ENCODE measurements around the gene HSPA1A. TPM values are rescaled to one million over a fixed set of nuclear protein-coding genes. Genes with fewer than 3 reads are reported as not detected.

HSPA1A gene
- total RNA-seq, 1 donor from 2014 or later = 67.0 TPM

GRCh38 chr6:31769684-31770371, 45.5 kb upstream of the HSPA1A start:
- H3K4me3 ChIP-seq (ENCODE audit: low read depth, low read length) = no peak overlapping the region
- H3K27me3 ChIP-seq (ENCODE audit: control insufficient read depth, insufficient read depth, low read length) = no peaks in the 10 kb centered on the region
- no peaks in the 10 kb centered on the region for H3K36me3 ChIP-seq (ENCODE audit: control insufficient read depth, insufficient read depth, low read length)
- no peak for DNase-seq (ENCODE audit: low read depth)
- peak; percentile 84 for TF ChIP-seq CTCF (IDR thresholded peaks at IDR 0.05; ENCODE audit: insufficient read depth, low read length, poor library complexity, severe bottlenecking)

- no peak overlapping the region for H3K4me3 ChIP-seq (ENCODE audit: low read depth, low read length)
- H3K27me3 ChIP-seq (ENCODE audit: control insufficient read depth, insufficient read depth, low read length) = no peaks in the 10 kb centered on the region
- TF ChIP-seq CTCF (IDR thresholded peaks at IDR 0.05; ENCODE audit: insufficient read depth, low read length, poor library complexity, severe bottlenecking) = no peak
- no peaks in the 10 kb centered on the region for H3K36me3 ChIP-seq (ENCODE audit: control insufficient read depth, insufficient read depth, low read length)
- no peak for DNase-seq (ENCODE audit: low read depth)
These were observed 44.5 kb upstream of the HSPA1A start for GRCh38 chr6:31770860-31771259.

GRCh38 chr6:31771992-31772358, 43.4 kb upstream of the HSPA1A start:
- Histone ChIP-seq H3K36me3 (ENCODE audit: control insufficient read depth, insufficient read depth, low read length) (no peaks in the 10 kb centered on the region), H3K4me3 (ENCODE audit: low read depth, low read length) (no peak overlapping the region), H3K27me3 (ENCODE audit: control insufficient read depth, insufficient read depth, low read length) (no peaks in the 10 kb centered on the region)
- no peak for DNase-seq (ENCODE audit: low read depth)
- TF ChIP-seq CTCF (IDR thresholded peaks at IDR 0.05; ENCODE audit: insufficient read depth, low read length, poor library complexity, severe bottlenecking) = no peak

GRCh38 chr6:31775184-31775583, 40.2 kb upstream of the HSPA1A start:
- H3K36me3 ChIP-seq (ENCODE audit: control insufficient read depth, insufficient read depth, low read length) = peaks cover 2% of the 10 kb centered on the region
- no peak for DNase-seq (ENCODE audit: low read depth)
- H3K27me3 ChIP-seq (ENCODE audit: control insufficient read depth, insufficient read depth, low read length) = no peaks in the 10 kb centered on the region
- TF ChIP-seq CTCF (IDR thresholded peaks at IDR 0.05; ENCODE audit: insufficient read depth, low read length, poor library complexity, severe bottlenecking) = no peak
- no peak overlapping the region for H3K4me3 ChIP-seq (ENCODE audit: low read depth, low read length)

GRCh38 chr6:31775633-31776484, 39.5 kb upstream of the HSPA1A start:
- TF ChIP-seq CTCF (IDR thresholded peaks at IDR 0.05; ENCODE audit: insufficient read depth, low read length, poor library complexity, severe bottlenecking) = no peak
- Histone ChIP-seq H3K4me3 (ENCODE audit: low read depth, low read length) (no peak overlapping the region), H3K36me3 (ENCODE audit: control insufficient read depth, insufficient read depth, low read length) (peaks cover 2% of the 10 kb centered on the region), H3K27me3 (ENCODE audit: control insufficient read depth, insufficient read depth, low read length) (no peaks in the 10 kb centered on the region)
- no peak for DNase-seq (ENCODE audit: low read depth)
